IPS DF 6.9 (cell line): ENCODE results near the gene MLLT11.

Experiments
- DNase-seq: peaks from one replicate; pipeline ENCODE4 v3.0.0-alpha.2; 2013; ENCODE audit warnings: low read depth, low spot score
- H3K27ac ChIP-seq: one replicate; pipeline ENCODE4 v1.5.1; 2013; ENCODE audit warnings: low read length, control low read depth
- H3K27me3 ChIP-seq: 2 replicates; pipeline ENCODE4 v1.6.1; 2013; ENCODE audit warnings: mild to moderate bottlenecking, low read length; ENCODE audit not compliant: control insufficient read depth, insufficient read depth
- H3K36me3 ChIP-seq: 2 replicates; pipeline ENCODE4 v1.6.1; 2013; ENCODE audit warnings: low read length; ENCODE audit not compliant: control insufficient read depth, insufficient read depth
- H3K4me1 ChIP-seq: 2 replicates; pipeline ENCODE4 v1.6.1; 2013; ENCODE audit warnings: low read length; ENCODE audit not compliant: control insufficient read depth, insufficient read depth
- H3K4me3 ChIP-seq: 2 replicates; pipeline ENCODE4 v1.5.1; 2013; ENCODE audit warnings: mild to moderate bottlenecking, low read length
- H3K9me3 ChIP-seq: 2 replicates; pipeline ENCODE4 v1.6.1; 2013; ENCODE audit warnings: low read length, inconsistent platforms; ENCODE audit not compliant: control insufficient read depth, insufficient read depth
- WGBS: extraction: QIAGEN DNeasy Blood & Tissue Kit; methylation state at CpG from one replicate; pipeline ENCODE4 v1.1.7; 2013; ENCODE audit warnings: mixed read lengths, missing lambda C conversion rate; ENCODE audit not compliant: insufficient read length, insufficient coverage; 5-methylcytosine and 5-hydroxymethylcytosine counted together

MLLT11 gene

DNA sequence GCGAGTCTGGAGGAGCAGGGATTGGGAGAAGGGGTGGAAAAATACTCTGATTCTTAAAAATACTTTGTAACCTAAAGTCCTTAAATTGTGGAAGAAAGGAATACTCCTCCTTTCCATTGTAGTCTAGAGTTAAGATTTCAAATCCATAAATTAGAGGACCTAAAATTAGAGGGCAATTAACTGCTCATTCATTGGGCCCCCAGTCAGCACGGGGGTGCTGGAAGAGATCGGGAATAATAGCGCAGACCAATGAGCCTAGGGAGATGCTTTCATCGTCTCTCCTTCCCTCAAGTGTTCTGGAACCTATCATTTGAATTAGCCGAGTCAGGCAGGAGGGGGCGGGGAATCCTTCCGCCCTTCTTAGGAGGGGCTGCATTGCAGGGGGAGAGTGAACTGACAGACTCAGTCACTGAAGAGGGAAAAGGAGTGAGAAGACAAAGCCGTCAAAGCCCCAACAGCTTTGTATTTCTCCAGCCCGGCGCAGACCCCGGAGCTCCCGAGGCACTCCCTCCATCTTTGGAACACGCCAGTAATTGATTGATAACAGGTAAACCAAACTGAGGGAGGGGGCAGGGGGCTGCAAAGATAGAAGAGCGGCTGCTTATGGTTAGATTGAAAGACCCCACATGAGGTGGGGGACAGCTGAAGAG lies at the start of gene MLLT11:
Gene MLLT11 (plus strand): TSS at position 391 of the 650 bp plus-strand sequence. CDS start 6,828 bp downstream, outside the sequence.
- Histone ChIP-seq H3K9me3 (no peaks in the 10 kb centered on the region), H3K27me3 (no peaks in the 10 kb centered on the region), H3K4me1 (peaks cover 1% of the 10 kb centered on the region; the same call in 1 of the 2 replicates), H3K27ac (no peak within 1 kb of the TSS), H3K36me3 (peaks cover 11% of the 10 kb centered on the region; the same call in 1 of the 2 replicates), H3K4me3 (peak within 1 kb of the TSS; percentile 97)
- no CpG with 5 or more reads among the region's 15 CpGs for WGBS
- DNase-seq: no peak

DNA sequence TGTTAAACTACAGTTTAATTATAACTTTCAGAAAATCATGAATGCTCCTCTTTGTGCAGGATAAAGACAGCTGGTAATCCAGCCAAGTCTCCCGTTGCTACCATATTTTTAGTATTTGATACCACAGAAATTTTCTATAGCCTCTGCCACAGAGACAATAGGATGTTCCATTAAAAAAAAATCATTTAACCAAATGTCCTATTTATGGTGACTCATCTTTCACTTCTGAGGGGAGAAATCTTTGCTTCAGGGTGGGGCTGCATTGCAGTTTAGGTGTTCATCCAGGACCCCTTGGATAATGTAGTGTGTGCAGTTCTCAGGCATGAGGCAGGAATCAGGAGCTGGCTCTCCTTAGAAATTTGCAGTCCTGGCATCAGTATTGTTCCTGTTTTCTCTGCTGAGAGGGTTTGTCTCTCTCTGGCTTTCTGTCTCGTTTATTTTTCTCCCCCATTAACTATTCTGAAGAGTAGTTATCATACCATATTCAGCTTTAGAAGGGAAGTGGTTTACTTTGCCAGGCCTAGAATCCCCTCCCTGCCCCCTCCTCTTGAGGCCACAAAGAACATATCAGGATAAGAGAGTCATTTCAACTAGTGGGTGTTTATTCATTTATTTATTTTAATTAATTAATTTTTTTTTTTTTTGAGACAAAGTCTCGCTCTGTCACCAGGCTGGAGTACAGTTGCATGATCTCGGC lies 48.9 kb upstream of the MLLT11 start:
- DNase-seq: no peak
- Histone ChIP-seq H3K4me1 (no peaks in the 10 kb centered on the region), H3K36me3 (no peaks in the 10 kb centered on the region), H3K4me3 (no peak overlapping the region), H3K9me3 (no peaks in the 10 kb centered on the region), H3K27me3 (no peaks in the 10 kb centered on the region), H3K27ac (no peak overlapping the region)
- no CpG with 5 or more reads among the region's 4 CpGs for WGBS

GRCh38 chr1:151012684-151013471 lies 47.3 kb upstream of the MLLT11 start:
- Histone ChIP-seq H3K4me3 (no peak overlapping the region), H3K27ac (no peak overlapping the region), H3K27me3 (no peaks in the 10 kb centered on the region), H3K36me3 (no peaks in the 10 kb centered on the region), H3K9me3 (no peaks in the 10 kb centered on the region), H3K4me1 (no peaks in the 10 kb centered on the region)
- no peak for DNase-seq
- no CpG with 5 or more reads among the region's 14 CpGs for WGBS

DNA sequence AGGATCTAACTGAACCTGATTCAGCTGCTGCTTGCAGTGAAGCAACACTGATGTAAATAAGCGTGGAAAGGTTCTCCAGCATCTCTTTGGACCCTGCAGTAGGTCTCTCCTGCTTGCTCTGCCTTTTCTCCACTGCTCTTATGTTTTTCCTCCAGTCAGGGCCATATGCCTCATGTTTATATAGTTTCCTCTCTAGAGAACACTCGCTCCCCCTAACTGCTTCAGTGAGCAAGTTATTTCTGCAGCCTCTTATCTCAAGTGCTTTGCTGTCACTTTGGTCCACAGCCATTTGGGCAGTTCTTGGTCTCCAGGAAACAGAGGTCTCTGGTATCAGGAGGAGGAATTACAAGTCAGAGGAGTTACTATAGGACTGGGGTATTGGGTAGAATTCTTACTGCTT lies 46.7 kb upstream of the MLLT11 start:
- H3K4me1 ChIP-seq: no peaks in the 10 kb centered on the region
- H3K27me3 ChIP-seq: no peaks in the 10 kb centered on the region
- WGBS: no CpG with 5 or more reads among the region's 2 CpGs
- no peaks in the 10 kb centered on the region for H3K36me3 ChIP-seq
- no peak for DNase-seq
- no peaks in the 10 kb centered on the region for H3K9me3 ChIP-seq
- no peak overlapping the region for H3K4me3 ChIP-seq
- H3K27ac ChIP-seq: no peak overlapping the region

GRCh38 chr1:151024540-151025146 lies 35.6 kb upstream of the MLLT11 start:
- Histone ChIP-seq H3K4me1 (no peaks in the 10 kb centered on the region), H3K27me3 (no peaks in the 10 kb centered on the region), H3K27ac (no peak overlapping the region), H3K4me3 (no peak overlapping the region), H3K36me3 (peaks cover 11% of the 10 kb centered on the region; the same call in 1 of the 2 replicates), H3K9me3 (no peaks in the 10 kb centered on the region)
- WGBS: no CpG with 5 or more reads among the region's 6 CpGs
- DNase-seq: peak; percentile 87

GRCh38 chr1:151026460-151026859 lies 33.7 kb upstream of the MLLT11 start:
- H3K27ac ChIP-seq: no peak overlapping the region
- H3K4me3 ChIP-seq: no peak overlapping the region
- DNase-seq: no peak
- H3K27me3 ChIP-seq: no peaks in the 10 kb centered on the region
- peaks cover 12% of the 10 kb centered on the region; the same call in 1 of the 2 replicates for H3K36me3 ChIP-seq
- H3K4me1 ChIP-seq: no peaks in the 10 kb centered on the region
- no peaks in the 10 kb centered on the region for H3K9me3 ChIP-seq

DNA sequence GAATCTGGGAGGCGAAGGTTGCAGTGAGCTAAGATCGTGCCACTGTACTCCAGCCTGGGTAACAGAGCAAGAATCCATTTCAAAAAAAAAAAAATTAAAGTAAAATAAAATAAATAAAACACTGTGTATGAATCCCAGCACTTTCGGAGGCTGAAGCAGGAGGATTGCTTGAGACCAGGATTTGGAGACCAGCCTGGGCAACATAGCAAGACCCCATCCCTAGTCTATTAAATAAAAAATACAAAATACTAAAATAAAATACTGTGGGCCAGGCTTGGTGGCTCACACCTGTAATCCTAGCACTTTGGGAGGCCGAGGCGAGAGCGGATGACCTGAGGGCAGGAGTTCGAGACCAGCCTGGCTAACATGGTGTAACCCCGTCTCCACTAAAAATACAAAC lies 28.0 kb upstream of the MLLT11 start:
- peaks cover 14% of the 10 kb centered on the region; the same call in 1 of the 2 replicates for H3K36me3 ChIP-seq
- H3K9me3 ChIP-seq: no peaks in the 10 kb centered on the region
- peaks cover 5% of the 10 kb centered on the region for H3K4me1 ChIP-seq
- H3K4me3 ChIP-seq: no peak overlapping the region
- no peak overlapping the region for H3K27ac ChIP-seq
- DNase-seq: no peak
- WGBS: no CpG with 5 or more reads among the region's 8 CpGs
- H3K27me3 ChIP-seq: no peaks in the 10 kb centered on the region

DNA sequence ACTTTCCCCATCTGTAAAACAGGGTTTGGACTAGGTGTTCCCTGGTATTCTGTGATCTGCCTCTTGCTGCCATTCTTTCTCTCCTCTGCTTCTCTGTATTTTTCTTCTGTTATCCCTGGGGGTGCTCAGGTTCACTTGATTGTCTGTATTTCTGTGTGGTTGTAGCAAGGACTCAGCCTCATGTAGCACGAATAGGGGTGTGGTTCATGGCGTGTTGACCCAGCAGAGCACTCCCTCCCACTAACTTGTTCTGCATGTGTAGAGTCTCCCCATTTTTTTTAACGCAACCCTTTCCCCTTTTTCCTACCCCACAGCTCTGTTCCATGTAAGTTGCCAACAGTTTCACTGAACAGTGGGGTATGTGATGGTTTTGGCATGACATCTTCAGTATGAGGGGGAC lies 25.0 kb upstream of the MLLT11 start:
- Histone ChIP-seq H3K36me3 (peaks cover 8% of the 10 kb centered on the region; the same call in 1 of the 2 replicates), H3K4me1 (peaks cover 6% of the 10 kb centered on the region), H3K27me3 (no peaks in the 10 kb centered on the region), H3K9me3 (no peaks in the 10 kb centered on the region), H3K4me3 (no peak overlapping the region), H3K27ac (no peak overlapping the region)
- no CpG with 5 or more reads among the region's 3 CpGs for WGBS
- DNase-seq: no peak

DNA sequence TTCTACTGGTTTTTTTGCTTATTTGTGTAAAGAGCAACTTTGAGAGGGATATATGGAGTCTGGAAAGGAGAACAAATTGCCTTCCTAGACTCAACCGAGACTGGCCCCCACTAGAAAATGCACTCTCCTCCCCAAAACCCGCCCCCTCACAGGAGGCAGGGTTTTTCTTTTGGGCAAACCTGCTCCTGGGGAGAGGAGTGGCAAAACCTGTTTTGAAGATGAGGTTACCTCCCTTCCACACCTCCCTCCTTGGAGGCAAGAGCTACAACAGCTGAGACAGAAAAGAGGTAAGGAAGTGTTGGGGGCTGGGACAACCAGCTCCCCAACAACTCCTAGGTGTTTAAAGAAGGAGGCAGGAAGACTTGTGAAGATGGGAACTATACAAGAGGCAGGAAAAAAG lies 23.8 kb upstream of the MLLT11 start, which contains the start of gene BNIPL:
Gene BNIPL (plus strand): TSS at position 231 of the 400 bp plus-strand sequence. CDS start 140 bp downstream, at position 371.
- WGBS: no CpG with 5 or more reads among the region's 2 CpGs
- no peak for DNase-seq
- Histone ChIP-seq H3K9me3 (no peaks in the 10 kb centered on the region), H3K4me1 (peaks cover 6% of the 10 kb centered on the region), H3K27me3 (no peaks in the 10 kb centered on the region), H3K4me3 (no peak within 1 kb of the TSS), H3K27ac (no peak within 1 kb of the TSS), H3K36me3 (peaks cover 8% of the 10 kb centered on the region; the same call in 1 of the 2 replicates)

- no peak for DNase-seq
- Histone ChIP-seq H3K27ac (no peak overlapping the region), H3K27me3 (no peaks in the 10 kb centered on the region), H3K36me3 (peaks cover 6% of the 10 kb centered on the region; the same call in 1 of the 2 replicates), H3K9me3 (no peaks in the 10 kb centered on the region), H3K4me1 (peaks cover 6% of the 10 kb centered on the region), H3K4me3 (no peak overlapping the region)
- WGBS: no CpG with 5 or more reads among the region's 6 CpGs
Observed at GRCh38 chr1:151037032-151037431, 23.2 kb upstream of the MLLT11 start.
